DOHH2 (cell line): ENCODE results near the gene ABCC9.

Source experiments
- CTCF ChIP-seq: fragments of 200-600 bp; sonication (generic); IDR thresholded peaks from one replicate; pipeline ENCODE4 v1.5.1; 2014; ENCODE audit warnings: antibody characterized with exemption, mild to moderate bottlenecking, low read depth, low read length; ENCODE audit not compliant: poor library complexity, severe bottlenecking
- EZH2phosphoT487 ChIP-seq: fragments of 200-600 bp; sonication (generic); IDR thresholded peaks from 2 replicates; pipeline ENCODE4 v1.6.1; 2017; ENCODE audit warnings: borderline replicate concordance, mild to moderate bottlenecking, antibody characterized with exemption, low read length, moderate library complexity, mixed read lengths

GRCh38 chr12:21985155-21985554, 43.9 kb upstream of the ABCC9 start:
- TF ChIP-seq CTCF (no peak), EZH2phosphoT487 (no peak)
